ENCODE results near the gene SERPINE2.

The SERPINE2 gene

DNA sequence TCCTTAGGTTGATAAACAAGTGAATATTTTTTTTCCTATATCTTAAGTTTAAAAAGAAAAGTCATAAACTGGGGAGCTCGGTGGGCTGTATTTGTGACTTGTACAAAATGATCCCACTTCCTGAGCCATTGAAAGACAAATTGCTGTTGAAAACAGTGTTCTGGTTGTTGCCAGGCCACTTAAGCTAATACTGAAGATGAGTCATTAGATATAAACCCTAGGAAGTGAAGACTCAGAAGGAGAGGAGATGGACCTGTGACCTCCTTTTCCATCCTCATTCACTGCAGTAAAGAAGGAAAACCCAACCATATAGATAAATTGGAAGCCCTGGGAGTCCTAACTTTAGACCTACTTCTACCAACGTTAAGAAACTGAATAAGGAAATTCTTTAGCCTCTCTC lies 46.2 kb upstream of the SERPINE2 start:
- H3K9me2 ChIP-seq (replicated peaks; ENCODE audit: low read depth, low read length) = no peaks in the 10 kb centered on the region
- no peaks in the 10 kb centered on the region for H3K79me2 ChIP-seq (ENCODE audit: insufficient read depth, low read length)
- H2AFZ ChIP-seq (ENCODE audit: low read length) = no peak overlapping the region
- H3K4me2 ChIP-seq (ENCODE audit: low read depth, low read length, poor library complexity, severe bottlenecking) = no peak overlapping the region
- TF ChIP-seq EZH2phosphoT487 (IDR thresholded peaks at IDR 0.05; ENCODE audit: borderline replicate concordance) = no peak
- TF ChIP-seq, protein P1, sequence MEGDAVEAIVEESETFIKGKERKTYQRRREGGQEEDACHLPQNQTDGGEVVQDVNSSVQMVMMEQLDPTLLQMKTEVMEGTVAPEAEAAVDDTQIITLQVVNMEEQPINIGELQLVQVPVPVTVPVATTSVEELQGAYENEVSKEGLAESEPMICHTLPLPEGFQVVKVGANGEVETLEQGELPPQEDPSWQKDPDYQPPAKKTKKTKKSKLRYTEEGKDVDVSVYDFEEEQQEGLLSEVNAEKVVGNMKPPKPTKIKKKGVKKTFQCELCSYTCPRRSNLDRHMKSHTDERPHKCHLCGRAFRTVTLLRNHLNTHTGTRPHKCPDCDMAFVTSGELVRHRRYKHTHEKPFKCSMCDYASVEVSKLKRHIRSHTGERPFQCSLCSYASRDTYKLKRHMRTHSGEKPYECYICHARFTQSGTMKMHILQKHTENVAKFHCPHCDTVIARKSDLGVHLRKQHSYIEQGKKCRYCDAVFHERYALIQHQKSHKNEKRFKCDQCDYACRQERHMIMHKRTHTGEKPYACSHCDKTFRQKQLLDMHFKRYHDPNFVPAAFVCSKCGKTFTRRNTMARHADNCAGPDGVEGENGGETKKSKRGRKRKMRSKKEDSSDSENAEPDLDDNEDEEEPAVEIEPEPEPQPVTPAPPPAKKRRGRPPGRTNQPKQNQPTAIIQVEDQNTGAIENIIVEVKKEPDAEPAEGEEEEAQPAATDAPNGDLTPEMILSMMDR (conservative IDR thresholded peaks at IDR 0.05; ENCODE audit: low read length) = no peak
- no peaks in the 10 kb centered on the region for H3F3A ChIP-seq (ENCODE audit: low read depth)
- H4K20me1 ChIP-seq (ENCODE audit: insufficient read depth, low read length, poor library complexity, severe bottlenecking) = no peaks in the 10 kb centered on the region
- no peaks in the 10 kb centered on the region for H3K27me3 ChIP-seq (ENCODE audit: insufficient read depth, low read length, poor library complexity, severe bottlenecking)
- H3K9me3 ChIP-seq (ENCODE audit: insufficient read depth, low read depth, low read length) = no peaks in the 10 kb centered on the region
- H3K4me1 ChIP-seq (ENCODE audit: insufficient read depth, low read length, poor library complexity, severe bottlenecking) = no peaks in the 10 kb centered on the region
- H3K9ac ChIP-seq (ENCODE audit: low read depth, low read length, poor library complexity, severe bottlenecking) = no peak overlapping the region
- no peaks in the 10 kb centered on the region for H3K36me3 ChIP-seq (ENCODE audit: insufficient read depth, low read length)
- no peak overlapping the region for H3K4me3 ChIP-seq (ENCODE audit: low read length, poor library complexity, severe bottlenecking)

DNA sequence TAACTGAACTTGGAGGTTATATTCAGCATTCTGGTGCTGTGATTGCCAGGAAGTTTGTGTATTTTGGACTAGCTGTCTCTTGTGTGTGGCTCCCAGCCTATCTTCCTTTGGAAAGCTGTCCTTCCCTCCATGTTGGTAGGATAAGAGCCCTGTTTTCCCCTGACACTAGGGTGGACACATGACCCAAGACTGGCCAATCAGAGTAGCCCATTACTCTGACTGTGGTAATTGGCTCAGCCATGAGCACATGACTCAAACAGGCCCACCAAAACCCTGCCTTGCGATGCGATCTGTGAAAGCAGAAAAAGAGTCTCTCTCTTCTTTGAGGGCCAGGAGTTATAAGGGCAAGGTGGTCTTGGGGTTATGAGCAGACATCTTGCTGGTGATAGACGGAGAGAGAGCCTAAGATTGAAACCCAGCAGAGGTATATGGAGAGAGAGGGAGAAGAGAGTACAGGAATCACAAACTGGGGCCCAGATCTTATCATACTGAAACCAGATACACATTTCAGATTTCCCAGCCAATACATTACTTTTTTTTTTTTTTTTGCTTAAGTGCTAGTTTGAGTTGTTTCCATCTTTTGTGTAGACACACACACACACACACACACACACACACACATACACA lies 45.3 kb upstream of the SERPINE2 start:
- H3K4me3 ChIP-seq (ENCODE audit: low read length, poor library complexity, severe bottlenecking) = no peak overlapping the region
- H4K20me1 ChIP-seq (ENCODE audit: insufficient read depth, low read length, poor library complexity, severe bottlenecking) = no peaks in the 10 kb centered on the region
- no peaks in the 10 kb centered on the region for H3K9me2 ChIP-seq (replicated peaks; ENCODE audit: low read depth, low read length)
- no peaks in the 10 kb centered on the region for H3K27me3 ChIP-seq (ENCODE audit: insufficient read depth, low read length, poor library complexity, severe bottlenecking)
- H3K36me3 ChIP-seq (ENCODE audit: insufficient read depth, low read length) = no peaks in the 10 kb centered on the region
- no peak overlapping the region for H3K4me2 ChIP-seq (ENCODE audit: low read depth, low read length, poor library complexity, severe bottlenecking)
- no peaks in the 10 kb centered on the region for H3K9me3 ChIP-seq (ENCODE audit: insufficient read depth, low read depth, low read length)
- no peaks in the 10 kb centered on the region for H3F3A ChIP-seq (ENCODE audit: low read depth)
- H3K79me2 ChIP-seq (ENCODE audit: insufficient read depth, low read length) = no peaks in the 10 kb centered on the region
- no peak overlapping the region for H3K9ac ChIP-seq (ENCODE audit: low read depth, low read length, poor library complexity, severe bottlenecking)
- TF ChIP-seq, protein P1 (conservative IDR thresholded peaks at IDR 0.05; ENCODE audit: low read length) = no peak
- TF ChIP-seq EZH2phosphoT487 (IDR thresholded peaks at IDR 0.05; ENCODE audit: borderline replicate concordance) = no peak
- H3K4me1 ChIP-seq (ENCODE audit: insufficient read depth, low read length, poor library complexity, severe bottlenecking) = no peaks in the 10 kb centered on the region
- no peak overlapping the region for H2AFZ ChIP-seq (ENCODE audit: low read length)

GRCh38 chr2:224083638-224084037 lies 44.6 kb upstream of the SERPINE2 start:
- TF ChIP-seq EZH2phosphoT487 (IDR thresholded peaks at IDR 0.05; ENCODE audit: borderline replicate concordance) = no peak
- TF ChIP-seq, protein P1 (conservative IDR thresholded peaks at IDR 0.05; ENCODE audit: low read length) = no peak
- Histone ChIP-seq H3K4me2 (ENCODE audit: low read depth, low read length, poor library complexity, severe bottlenecking) (no peak overlapping the region), H3K4me1 (ENCODE audit: insufficient read depth, low read length, poor library complexity, severe bottlenecking) (no peaks in the 10 kb centered on the region), H3K79me2 (ENCODE audit: insufficient read depth, low read length) (no peaks in the 10 kb centered on the region), H3K4me3 (ENCODE audit: low read length, poor library complexity, severe bottlenecking) (no peak overlapping the region), H3K9ac (ENCODE audit: low read depth, low read length, poor library complexity, severe bottlenecking) (no peak overlapping the region), H3K36me3 (ENCODE audit: insufficient read depth, low read length) (no peaks in the 10 kb centered on the region), H3K9me2 (replicated peaks; ENCODE audit: low read depth, low read length) (no peaks in the 10 kb centered on the region), H4K20me1 (ENCODE audit: insufficient read depth, low read length, poor library complexity, severe bottlenecking) (no peaks in the 10 kb centered on the region), H2AFZ (ENCODE audit: low read length) (no peak overlapping the region), H3F3A (ENCODE audit: low read depth) (no peaks in the 10 kb centered on the region), H3K27me3 (ENCODE audit: insufficient read depth, low read length, poor library complexity, severe bottlenecking) (no peaks in the 10 kb centered on the region), H3K9me3 (ENCODE audit: insufficient read depth, low read depth, low read length) (no peaks in the 10 kb centered on the region)
